PC-9 (cell line): Measurements from ENCODE around the gene IL18. TPM values are rescaled to one million over a fixed set of nuclear protein-coding genes. Genes with fewer than 3 reads are reported as not detected.
"Not testable (repeated sequence)": the region's sequence is repeated elsewhere in the genome, so short reads cannot be mapped to it uniquely, and the experiment has no call there.

ENCODE experiments used
- BruUV-seq: library from RNA; stranded (reverse); fragments of 400-500 nt; replicated peaks from 2 replicates; lab custom pipeline; 2021; lab: Mats Ljungman, UMichigan
- CTCF ChIA-PET: fragments of 300-600 bp; sonication (Branson Sonifier 250); formaldehyde crosslinking; loops from one replicate; lab custom pipeline; 2022; ENCODE audit warnings: antibody characterized with exemption; lab: Charles Lee
- POLR2A ChIA-PET: fragments of 300-600 bp; sonication (Branson Sonifier 250); formaldehyde crosslinking; loops from one replicate; lab custom pipeline; 2022; ENCODE audit warnings: antibody characterized with exemption; ENCODE audit not compliant: unreplicated experiment; lab: Charles Lee
- DNase-seq, 2 experiments: peaks; one replicate each; pipeline versions ENCODE4 v3.0.0 to v3.0.0-alpha.2; 2015 to 2022; ENCODE audit warnings: mixed read lengths in 1 of 2
- H2AFZ ChIP-seq: fragments of 200-600 bp; sonication (generic); 2 replicates; pipeline ENCODE4 v1.8.1; 2017; ENCODE audit warnings: antibody characterized with exemption
- H3F3A ChIP-seq: fragments of 200-600 bp; sonication (generic); 2 replicates; pipeline ENCODE4 v1.8.1; 2017; ENCODE audit warnings: antibody characterized with exemption, mild to moderate bottlenecking, low read depth; ENCODE audit not compliant: insufficient read depth
- H3K27ac ChIP-seq: fragments of 200-600 bp; sonication (generic); 2 replicates; pipeline ENCODE4 v1.6.1; 2016; ENCODE audit warnings: mixed run types
- H3K27me3 ChIP-seq: fragments of 200-600 bp; sonication (generic); 2 replicates; pipeline ENCODE4 v1.6.1; 2016; ENCODE audit warnings: low read depth, mixed run types; ENCODE audit not compliant: insufficient read depth
- H3K36me3 ChIP-seq: fragments of 200-600 bp; sonication (generic); 2 replicates; pipeline ENCODE4 v1.6.1; 2016; ENCODE audit warnings: low read depth, mixed run types
- H3K4me1 ChIP-seq: fragments of 200-600 bp; sonication (generic); replicated peaks from 2 replicates; pipeline ENCODE4 v1.6.1; 2016; ENCODE audit warnings: mixed run types; ENCODE audit not compliant: insufficient read depth
- H3K4me2 ChIP-seq: fragments of 200-600 bp; sonication (generic); 2 replicates; pipeline ENCODE4 v1.6.1; 2017; ENCODE audit warnings: mixed run types
- H3K4me3 ChIP-seq: fragments of 200-600 bp; sonication (generic); 2 replicates; pipeline ENCODE4 v1.6.1; 2016; ENCODE audit warnings: mixed run types
- H3K79me2 ChIP-seq: fragments of 200-600 bp; sonication (generic); 2 replicates; pipeline ENCODE4 v1.6.1; 2017; ENCODE audit warnings: low read depth, mixed run types
- H3K9me2 ChIP-seq: fragments of 200-600 bp; sonication (generic); 2 replicates; pipeline ENCODE4 v1.8.1; 2017; ENCODE audit warnings: mild to moderate bottlenecking; ENCODE audit not compliant: insufficient read depth
- H3K9me3 ChIP-seq: fragments of 200-600 bp; sonication (generic); 2 replicates; pipeline ENCODE4 v1.8.1; 2016; ENCODE audit warnings: low read depth; ENCODE audit not compliant: insufficient read depth
- H4K20me1 ChIP-seq: fragments of 200-600 bp; sonication (generic); 2 replicates; pipeline ENCODE4 v1.8.1; 2017; ENCODE audit not compliant: insufficient read depth
- CTCF ChIP-seq: fragments of 200-600 bp; sonication (generic); conservative IDR thresholded peaks from 2 replicates; pipeline ENCODE4 v1.6.1; 2017; ENCODE audit warnings: mixed run types, antibody characterized with exemption, mild to moderate bottlenecking, moderate library complexity
- EZH2 ChIP-seq: fragments of 200-600 bp; sonication (generic); IDR thresholded peaks from 2 replicates; pipeline ENCODE4 v1.8.0; 2017; ENCODE audit warnings: antibody characterized with exemption, low read depth
- intact Hi-C: fragments of 100-400 bp; cut with micrococcal nuclease; formaldehyde crosslinking; loops from one replicate; pipeline ENCODE4 v1.10.0; 2022; ENCODE audit not compliant: unreplicated experiment
- total RNA-seq: library from RNA; stranded (reverse); gene quantifications from 2 replicates; pipeline ENCODE4 v1.2.3, GENCODE V29; 2021

Gene IL18
- total RNA-seq, 1 experiment from 2014 or later = 42.8 TPM

- Histone ChIP-seq H3K27me3 (no peaks in the 10 kb centered on the region), H3K9me2 (no peaks in the 10 kb centered on the region), H3F3A (peaks cover 8% of the 10 kb centered on the region; the same call in 1 of the 2 replicates), H3K9me3 (no peaks in the 10 kb centered on the region), H3K79me2 (no peaks in the 10 kb centered on the region), H4K20me1 (no peaks in the 10 kb centered on the region), H2AFZ (no peak overlapping the region), H3K4me2 (no peak overlapping the region), H3K4me3 (no peak overlapping the region), H3K27ac (no peak overlapping the region), H3K36me3 (peaks cover 6% of the 10 kb centered on the region; the same call in 1 of the 2 replicates), H3K4me1 (no peaks in the 10 kb centered on the region)
- BruUV-seq = no TSS peak
- CTCF ChIA-PET = no interaction called here
- intact Hi-C loops = no loop called here
- DNase-seq = no peak
- no peak for TF ChIP-seq CTCF
- no peak for TF ChIP-seq EZH2
- POLR2A ChIA-PET = no interaction called here
These were observed 63.4 kb downstream of the IL18 start for GRCh38 chr11:112100462-112100861.

DNA sequence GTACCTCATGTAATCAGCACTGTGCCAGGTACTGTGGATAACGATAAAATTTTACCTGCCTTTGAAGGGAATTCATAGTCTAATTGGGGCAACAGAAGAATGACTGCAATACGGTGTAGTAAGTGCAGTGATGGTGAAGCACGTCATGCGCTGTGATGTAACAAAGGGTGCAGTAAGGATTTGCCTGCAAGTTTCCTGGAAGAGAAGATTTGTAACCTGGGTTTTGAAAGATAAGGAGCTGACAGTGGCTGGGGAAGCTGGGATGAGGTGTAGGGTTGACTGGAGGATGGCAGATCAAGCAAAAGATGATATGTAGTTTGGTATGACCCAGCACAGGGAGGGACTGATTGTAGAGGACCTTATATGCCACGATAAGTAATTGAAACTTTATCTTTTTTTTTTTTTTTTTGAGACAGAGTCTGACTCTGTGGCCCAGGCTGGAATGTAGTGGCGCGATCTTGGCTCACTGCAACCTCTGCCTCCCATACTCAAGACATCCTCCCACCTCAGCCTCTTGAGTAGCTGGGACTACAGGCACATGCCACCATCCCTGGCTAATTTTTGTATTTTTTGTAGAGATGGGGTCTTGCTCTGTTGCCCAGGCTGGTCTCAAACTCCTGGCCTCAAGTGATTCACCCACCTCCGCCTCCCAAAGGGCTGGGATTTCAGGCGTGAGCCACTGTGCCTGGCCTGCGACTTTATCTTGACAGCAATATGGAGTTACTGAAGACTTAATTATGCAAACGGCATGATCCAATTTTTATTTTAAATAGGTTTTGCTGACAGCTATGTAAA is 66.0 kb downstream of the IL18 start:
- no peak overlapping the region for H2AFZ ChIP-seq
- no peaks in the 10 kb centered on the region for H3K79me2 ChIP-seq
- no peaks in the 10 kb centered on the region for H4K20me1 ChIP-seq
- H3F3A ChIP-seq = no peaks in the 10 kb centered on the region; the same call in 1 of the 2 replicates
- DNase-seq = no peak
- H3K36me3 ChIP-seq = peaks cover 15% of the 10 kb centered on the region
- no peak for TF ChIP-seq CTCF
- no peak for TF ChIP-seq EZH2
- no peak overlapping the region for H3K27ac ChIP-seq
- no TSS peak for BruUV-seq
- H3K9me2 ChIP-seq = no peaks in the 10 kb centered on the region
- H3K9me3 ChIP-seq = no peaks in the 10 kb centered on the region
- intact Hi-C loops = no loop called here
- no peak overlapping the region for H3K4me3 ChIP-seq
- H3K4me1 ChIP-seq = no peaks in the 10 kb centered on the region
- no peaks in the 10 kb centered on the region for H3K27me3 ChIP-seq
- no peak overlapping the region for H3K4me2 ChIP-seq
- ChIA-PET CTCF (interaction anchor here (0.6 kb wide), 1 partner anchor 205 kb away, joined by 6 read pairs; no protein-coding TSS in a partner anchor), POLR2A (interaction anchor here (0.6 kb wide), 1 partner anchor 81 kb away, joined by 4 read pairs; no protein-coding TSS in a partner anchor)

DNA sequence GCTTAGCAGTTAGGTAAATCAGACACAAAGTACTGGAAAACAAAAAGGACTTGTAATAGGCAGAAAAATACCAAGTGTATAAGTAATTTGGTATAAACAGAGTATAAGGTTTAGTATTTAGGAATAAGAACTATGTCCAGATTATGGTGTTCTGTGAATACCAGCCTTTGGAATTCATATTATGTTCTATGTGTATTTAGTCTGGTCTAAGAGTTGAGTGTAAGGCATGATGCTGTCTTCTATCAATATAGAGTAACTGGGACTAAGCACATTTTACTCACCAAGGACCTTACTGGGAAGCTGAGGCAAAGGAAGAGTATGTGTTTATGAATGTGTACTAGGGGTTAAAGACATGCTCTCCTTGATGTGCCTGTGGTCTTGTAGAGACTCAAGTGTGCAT is 67.7 kb downstream of the IL18 start:
- POLR2A ChIA-PET = interaction anchor here (0.6 kb wide), 1 partner anchor 182 kb away, joined by 7 read pairs; no protein-coding TSS in a partner anchor
- Histone ChIP-seq H4K20me1 (no peaks in the 10 kb centered on the region), H3K27ac (no peak overlapping the region), H3K36me3 (peaks cover 33% of the 10 kb centered on the region), H3K27me3 (no peaks in the 10 kb centered on the region), H3F3A (no peaks in the 10 kb centered on the region; the same call in 1 of the 2 replicates), H3K79me2 (no peaks in the 10 kb centered on the region), H3K4me1 (no peaks in the 10 kb centered on the region), H3K9me3 (no peaks in the 10 kb centered on the region), H2AFZ (no peak overlapping the region), H3K4me3 (no peak overlapping the region), H3K9me2 (no peaks in the 10 kb centered on the region), H3K4me2 (no peak overlapping the region)
- no peak for DNase-seq
- TF ChIP-seq CTCF (no peak), EZH2 (no peak)
- no TSS peak for BruUV-seq
- intact Hi-C loops = no loop called here
- CTCF ChIA-PET = no interaction called here

DNA sequence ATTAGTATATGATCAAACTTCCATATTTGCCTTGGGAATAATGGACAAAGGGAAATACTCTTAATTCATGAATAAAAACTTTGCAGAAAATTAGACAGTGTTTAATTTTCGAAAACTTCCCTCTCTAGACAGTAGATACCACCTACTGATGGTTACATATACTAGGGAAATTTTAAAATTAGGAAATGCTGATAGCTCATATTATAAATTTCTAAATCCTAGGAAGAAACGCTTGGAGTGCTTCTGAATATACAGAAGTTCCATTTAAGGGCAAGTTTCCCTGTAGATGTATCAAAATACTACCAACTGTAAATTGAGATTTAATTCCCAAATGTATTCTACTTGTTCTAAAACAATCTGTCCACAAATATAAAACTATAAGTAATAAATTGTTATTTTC is 68.6 kb downstream of the IL18 start:
- BruUV-seq, H3K79me2 ChIP-seq, H3K9me2 ChIP-seq, intact Hi-C loops, H3K9me3 ChIP-seq, H3K4me3 ChIP-seq, POLR2A ChIA-PET, H3F3A ChIP-seq, H3K27me3 ChIP-seq, H4K20me1 ChIP-seq, H3K27ac ChIP-seq, H2AFZ ChIP-seq, DNase-seq, H3K4me2 ChIP-seq, CTCF ChIA-PET, H3K4me1 ChIP-seq: not testable (repeated sequence)
- H3K36me3 ChIP-seq = peaks cover 40% of the 10 kb centered on the region
